ENCODE data around the gene MT1E.
"Not testable (repeated sequence)": the region's sequence is repeated elsewhere in the genome, so short reads cannot be mapped to it uniquely, and the experiment has no call there.

Gene MT1E

DNA sequence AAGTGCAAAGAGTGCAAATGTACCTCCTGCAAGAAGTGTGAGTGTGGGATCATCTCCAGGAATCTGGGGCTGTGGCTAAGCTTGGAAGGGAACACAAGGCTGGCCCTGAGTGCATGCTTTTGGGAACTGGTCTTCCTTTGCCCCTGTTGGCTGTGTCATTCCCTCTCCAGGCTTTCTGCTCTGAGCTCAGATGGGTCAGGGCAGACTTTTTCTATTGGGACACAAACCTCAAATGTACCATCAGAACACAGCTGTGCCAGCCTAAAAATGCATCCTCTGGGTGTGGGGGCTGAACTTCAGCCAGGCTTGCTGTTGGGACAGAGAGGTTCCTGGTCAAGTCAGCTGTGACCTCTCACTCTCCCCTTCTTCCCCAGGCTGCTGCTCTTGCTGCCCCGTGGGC lies 27.0 kb downstream of the MT1E start:
- H3K4me1 ChIP-seq: peaks cover 17% of the 10 kb centered on the region
- no peaks in the 10 kb centered on the region for H3K9me3 ChIP-seq
- no peaks in the 10 kb centered on the region for H3K36me3 ChIP-seq (replicated peaks)
- DNase-seq (ENCODE audit: low spot score in 2 of 2): no peak
- H3K27me3 ChIP-seq (ENCODE audit: low read depth): no peaks in the 10 kb centered on the region
- in situ Hi-C loops (cut with MboI; ENCODE audit: low sequenced_read_pairs): no loop called here
- no peak overlapping the region for H3K4me3 ChIP-seq

DNA sequence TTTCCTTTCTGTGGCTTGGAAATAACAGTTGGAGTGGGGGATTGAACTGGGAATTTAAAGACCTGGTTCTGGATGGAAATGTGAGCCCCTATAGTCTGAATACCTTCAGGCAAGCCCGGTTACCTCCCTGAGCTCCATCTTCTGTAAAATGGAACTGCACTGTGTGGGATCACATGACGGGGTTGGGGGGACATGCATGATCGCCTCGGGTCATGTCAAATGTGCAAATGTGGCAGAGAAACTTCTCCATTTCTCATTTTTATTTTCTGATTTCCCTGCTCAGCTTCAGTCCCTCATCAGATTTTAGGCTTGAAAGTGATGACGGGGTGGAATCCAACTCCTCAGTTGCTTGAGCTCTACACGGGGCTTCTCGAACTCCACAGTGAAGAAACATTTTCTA lies 27.6 kb downstream of the MT1E start:
- DNase-seq (ENCODE audit: low spot score in 2 of 2): no peak
- no peak overlapping the region for H3K4me3 ChIP-seq
- H3K4me1 ChIP-seq: peaks cover 17% of the 10 kb centered on the region
- in situ Hi-C loops (cut with MboI; ENCODE audit: low sequenced_read_pairs): no loop called here
- H3K9me3 ChIP-seq: no peaks in the 10 kb centered on the region
- H3K36me3 ChIP-seq (replicated peaks): no peaks in the 10 kb centered on the region
- H3K27me3 ChIP-seq (ENCODE audit: low read depth): no peaks in the 10 kb centered on the region

DNA sequence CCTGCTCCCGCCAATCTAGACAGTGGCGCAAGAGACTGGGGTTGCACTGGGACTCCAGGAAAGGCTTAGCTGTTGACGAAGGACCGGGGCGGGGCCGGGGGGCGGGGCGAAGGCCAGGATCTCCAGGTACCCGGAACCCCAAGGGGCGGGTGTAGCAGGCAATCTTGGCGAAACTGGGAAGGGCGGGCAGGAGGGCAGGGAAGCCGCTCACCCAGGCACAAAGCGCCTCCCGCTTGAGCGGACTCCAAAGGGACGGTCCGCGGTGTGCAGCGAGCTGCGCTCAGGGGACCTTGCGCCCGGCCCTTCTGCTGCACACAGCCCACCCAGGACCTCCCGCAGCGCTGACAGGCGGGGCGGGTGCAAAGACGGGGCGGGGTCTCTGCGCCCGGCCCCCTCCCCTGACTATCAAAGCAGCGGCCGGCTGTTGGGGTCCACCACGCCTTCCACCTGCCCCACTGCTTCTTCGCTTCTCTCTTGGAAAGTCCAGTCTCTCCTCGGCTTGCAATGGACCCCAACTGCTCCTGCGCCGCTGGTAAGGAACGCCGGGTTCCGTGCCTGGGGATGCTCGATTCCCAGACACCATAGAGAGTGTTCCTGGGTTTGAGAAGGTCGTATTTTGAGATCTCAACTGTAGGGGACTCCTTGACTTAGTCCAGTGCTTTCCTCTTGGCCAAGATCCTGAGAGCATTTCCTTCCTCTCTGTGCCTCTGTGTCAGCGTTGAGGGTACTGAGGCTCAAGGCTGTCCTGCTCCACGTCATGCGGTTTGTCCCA lies 32.2 kb downstream of the MT1E start, which contains the start of gene MT1F:
Gene MT1F, plus strand, starts transcription at position 405 of the 772 bp plus-strand sequence. Its CDS starts 100 bp downstream, at position 505.
- H3K4me1 ChIP-seq: peaks cover 3% of the 10 kb centered on the region; the same call in 1 of the 2 replicates
- H3K27me3 ChIP-seq (ENCODE audit: low read depth): no peaks in the 10 kb centered on the region
- H3K4me3 ChIP-seq: peak within 1 kb of the TSS; percentile 49
- in situ Hi-C loops (cut with MboI; ENCODE audit: low sequenced_read_pairs): no loop called here
- H3K36me3 ChIP-seq (replicated peaks): no peaks in the 10 kb centered on the region
- DNase-seq (ENCODE audit: low spot score in 2 of 2): peak; percentile 81 to 95
- no peaks in the 10 kb centered on the region for H3K9me3 ChIP-seq

- Histone ChIP-seq H3K4me3 (peak overlapping the region; percentile 49), H3K27me3 (ENCODE audit: low read depth) (no peaks in the 10 kb centered on the region)
- in situ Hi-C loops (cut with MboI; ENCODE audit: low sequenced_read_pairs): no loop called here
Observed at GRCh38 chr16:56658327-56658875, 32.8 kb downstream of the MT1E start.

GRCh38 chr16:56662357-56663354 lies 37.1 kb downstream of the MT1E start:
- in situ Hi-C loops (cut with MboI; ENCODE audit: low sequenced_read_pairs): no loop called here
- Histone ChIP-seq H3K4me1 (no peaks in the 10 kb centered on the region; the same call in 1 of the 2 replicates), H3K4me3 (no peak overlapping the region), H3K27me3 (ENCODE audit: low read depth) (no peaks in the 10 kb centered on the region), H3K9me3 (no peaks in the 10 kb centered on the region), H3K36me3 (replicated peaks) (no peaks in the 10 kb centered on the region)
- DNase-seq (ENCODE audit: low spot score in 2 of 2): no peak

More at GRCh38 chr16:56658327-56658875, 32.8 kb downstream of the MT1E start:
- H3K36me3 ChIP-seq (replicated peaks): no peaks in the 10 kb centered on the region
- H3K9me3 ChIP-seq: no peaks in the 10 kb centered on the region
- H3K4me1 ChIP-seq: peaks cover 3% of the 10 kb centered on the region; the same call in 1 of the 2 replicates
- DNase-seq (ENCODE audit: low spot score in 2 of 2): no peak

DNA sequence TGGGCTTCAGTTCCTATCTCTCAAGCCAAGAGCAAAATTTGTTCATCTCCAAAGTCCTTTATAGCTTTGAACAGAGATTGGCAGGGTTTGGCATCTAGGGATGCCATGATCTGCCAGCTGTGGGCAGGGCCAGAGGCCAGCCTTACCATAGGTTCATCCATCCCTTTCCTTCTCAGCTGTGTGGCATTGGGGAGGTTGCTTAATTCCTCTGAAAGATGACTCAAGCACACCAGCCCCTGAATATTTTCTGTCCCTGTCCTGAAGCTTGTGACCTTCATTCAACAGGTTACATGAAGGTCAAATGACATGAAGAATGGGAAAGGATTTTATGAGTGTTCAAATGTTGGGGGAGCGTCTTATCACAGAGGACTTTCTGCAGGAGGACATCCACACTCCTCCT lies 38.9 kb downstream of the MT1E start:
- H3K9me3 ChIP-seq: no peaks in the 10 kb centered on the region
- in situ Hi-C loops (cut with MboI; ENCODE audit: low sequenced_read_pairs): no loop called here
- H3K4me3 ChIP-seq: no peak overlapping the region
- no peaks in the 10 kb centered on the region for H3K4me1 ChIP-seq
- no peaks in the 10 kb centered on the region for H3K27me3 ChIP-seq (ENCODE audit: low read depth)
- DNase-seq (ENCODE audit: low spot score in 2 of 2): no peak
- H3K36me3 ChIP-seq (replicated peaks): no peaks in the 10 kb centered on the region

- DNase-seq (ENCODE audit: low spot score in 2 of 2); in situ Hi-C loops (cut with MboI; ENCODE audit: low sequenced_read_pairs); H3K4me1 ChIP-seq; H3K27me3 ChIP-seq (ENCODE audit: low read depth); H3K36me3 ChIP-seq (replicated peaks); H3K9me3 ChIP-seq; H3K4me3 ChIP-seq: not testable (repeated sequence)
Observed at GRCh38 chr16:56665286-56666261, 40.0 kb downstream of the MT1E start.

DNA sequence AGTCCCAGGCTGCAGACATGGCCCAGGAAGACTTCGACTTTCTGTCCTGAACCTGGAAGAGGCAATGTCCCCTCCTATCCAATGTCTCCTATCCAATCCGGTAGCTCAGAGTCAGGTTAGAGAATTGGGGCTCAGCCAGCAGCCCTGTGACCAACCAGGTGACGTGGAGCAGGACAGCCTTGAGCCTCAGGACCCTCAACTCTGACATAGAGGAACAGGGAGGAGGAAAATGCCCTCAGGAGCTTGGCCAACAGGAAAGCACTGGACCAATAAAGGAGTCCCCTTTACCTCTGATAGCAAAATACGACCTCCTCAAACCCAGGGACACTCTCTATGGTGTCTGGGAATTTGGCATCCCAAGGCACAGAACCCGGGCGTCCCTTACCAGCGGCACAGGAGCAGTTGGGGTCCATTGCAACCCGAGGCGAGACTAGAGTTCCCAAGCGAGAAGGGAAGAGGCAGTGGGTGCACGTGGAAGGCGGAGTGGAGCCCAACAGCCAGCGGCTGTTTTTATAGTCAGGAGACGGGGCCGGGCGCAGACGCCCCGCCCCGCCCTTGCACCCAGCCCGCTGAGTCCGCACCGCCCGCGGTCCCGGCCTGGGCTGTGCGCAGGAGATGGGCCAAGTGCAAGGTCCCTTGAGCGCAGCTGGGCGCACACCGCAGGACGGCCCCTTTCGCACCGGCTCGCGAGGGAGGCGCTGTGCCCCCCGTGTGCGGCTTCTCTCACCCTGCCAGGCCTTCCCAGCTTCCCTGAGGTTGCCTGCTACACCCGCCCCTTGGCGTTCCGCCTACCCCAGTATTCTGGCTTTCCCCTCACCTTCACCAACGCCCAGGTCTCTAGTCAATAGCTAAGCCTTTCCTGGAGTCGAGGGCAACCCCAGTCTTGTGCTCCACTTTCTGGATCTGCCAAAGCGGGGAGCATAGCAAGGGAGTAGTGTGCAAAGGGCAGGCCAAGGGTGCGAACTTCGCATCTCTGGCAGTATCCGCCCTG lies 42.3 kb downstream of the MT1E start, which contains the start of gene MT1G:
Gene MT1G, minus strand, starts transcription at position 485 of the 991 bp plus-strand sequence. Its CDS starts 72 bp downstream, at position 413.
- no peaks in the 10 kb centered on the region for H3K27me3 ChIP-seq (ENCODE audit: low read depth)
- DNase-seq (ENCODE audit: low spot score in 2 of 2): no peak
- H3K9me3 ChIP-seq: no peaks in the 10 kb centered on the region
- in situ Hi-C loops (cut with MboI; ENCODE audit: low sequenced_read_pairs): no loop called here
- H3K4me1 ChIP-seq: no peaks in the 10 kb centered on the region
- no peaks in the 10 kb centered on the region for H3K36me3 ChIP-seq (replicated peaks)
- no peak within 1 kb of the TSS for H3K4me3 ChIP-seq

DNA sequence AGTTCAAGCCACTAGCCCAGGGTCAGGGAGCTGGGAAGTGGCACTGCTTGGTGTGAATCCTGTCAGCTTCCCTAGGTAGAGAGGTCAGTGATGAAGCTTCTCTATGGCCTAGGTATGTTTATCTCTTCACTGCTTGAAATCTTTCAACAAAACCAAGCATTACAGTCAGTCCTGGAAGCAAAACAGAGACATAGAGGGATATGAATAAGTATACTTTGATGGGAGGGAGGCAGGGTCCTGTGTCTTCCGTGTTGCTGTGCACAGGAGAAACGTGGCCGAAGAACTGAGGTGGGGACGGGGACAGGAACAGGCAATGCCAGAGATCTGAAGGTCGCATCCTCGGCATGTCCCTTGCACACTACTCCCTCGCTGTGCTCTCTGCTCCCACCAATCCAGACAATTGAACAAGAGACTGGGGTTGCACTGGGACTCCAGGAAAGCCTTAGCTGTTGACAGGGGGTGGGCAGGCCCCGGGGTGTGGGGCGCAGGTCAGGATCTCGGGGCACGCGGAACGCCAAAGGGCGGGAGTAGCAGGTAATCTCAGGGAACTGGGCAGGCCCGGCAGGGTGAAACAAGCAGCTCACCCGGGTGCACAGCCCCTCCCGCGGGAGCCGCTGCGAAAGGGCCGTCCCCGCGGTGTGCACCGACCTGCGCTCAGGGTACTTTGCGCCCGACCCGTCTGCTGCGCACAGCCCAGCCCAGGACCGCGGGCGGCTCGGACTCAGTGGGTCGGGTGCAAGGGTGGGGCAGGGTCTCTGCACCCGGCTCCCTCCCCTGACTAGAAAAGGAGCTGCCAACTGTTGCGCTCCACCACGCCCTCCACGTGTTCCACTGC lies 43.6 kb downstream of the MT1E start, which contains the start of gene MT1H:
Gene MT1H, plus strand, starts transcription at position 810 of the 835 bp plus-strand sequence. CDS start 71 bp downstream, outside the sequence.
- in situ Hi-C loops (cut with MboI; ENCODE audit: low sequenced_read_pairs): no loop called here

GRCh38 chr16:56669840-56670619 lies 44.4 kb downstream of the MT1E start:
- DNase-seq (ENCODE audit: low spot score in 2 of 2): no peak
- Histone ChIP-seq H3K27me3 (ENCODE audit: low read depth) (no peaks in the 10 kb centered on the region), H3K4me3 (no peak overlapping the region), H3K4me1 (no peaks in the 10 kb centered on the region; the same call in 1 of the 2 replicates), H3K36me3 (replicated peaks) (no peaks in the 10 kb centered on the region), H3K9me3 (no peaks in the 10 kb centered on the region)
- in situ Hi-C loops (cut with MboI; ENCODE audit: low sequenced_read_pairs): no loop called here

More for the DNA sequence above, 43.6 kb downstream of the MT1E start, which contains the start of gene MT1H:
- Histone ChIP-seq H3K4me3 (no peak within 1 kb of the TSS), H3K4me1 (no peaks in the 10 kb centered on the region), H3K36me3 (replicated peaks) (no peaks in the 10 kb centered on the region), H3K9me3 (no peaks in the 10 kb centered on the region), H3K27me3 (ENCODE audit: low read depth) (no peaks in the 10 kb centered on the region)
- DNase-seq (ENCODE audit: low spot score in 2 of 2): no peak

Measured in HAP-1 (cell line).